Activated CD4-positive, alpha-beta T cell treated with anti-CD3 and anti-CD28 coated beads, Interleukin-2, Interleukin-4, amounts not matched to agents 100 ng/mL and 50 ng/mL, durations not matched to agents 16 hours and 8 hours (primary cell): ENCODE measurements around the gene MADCAM1.

Source experiments
- DNase-seq: peaks from one replicate; pipeline ENCODE4 v3.0.0-alpha.2; 2020; ENCODE audit warnings: low spot score

The MADCAM1 gene

DNA sequence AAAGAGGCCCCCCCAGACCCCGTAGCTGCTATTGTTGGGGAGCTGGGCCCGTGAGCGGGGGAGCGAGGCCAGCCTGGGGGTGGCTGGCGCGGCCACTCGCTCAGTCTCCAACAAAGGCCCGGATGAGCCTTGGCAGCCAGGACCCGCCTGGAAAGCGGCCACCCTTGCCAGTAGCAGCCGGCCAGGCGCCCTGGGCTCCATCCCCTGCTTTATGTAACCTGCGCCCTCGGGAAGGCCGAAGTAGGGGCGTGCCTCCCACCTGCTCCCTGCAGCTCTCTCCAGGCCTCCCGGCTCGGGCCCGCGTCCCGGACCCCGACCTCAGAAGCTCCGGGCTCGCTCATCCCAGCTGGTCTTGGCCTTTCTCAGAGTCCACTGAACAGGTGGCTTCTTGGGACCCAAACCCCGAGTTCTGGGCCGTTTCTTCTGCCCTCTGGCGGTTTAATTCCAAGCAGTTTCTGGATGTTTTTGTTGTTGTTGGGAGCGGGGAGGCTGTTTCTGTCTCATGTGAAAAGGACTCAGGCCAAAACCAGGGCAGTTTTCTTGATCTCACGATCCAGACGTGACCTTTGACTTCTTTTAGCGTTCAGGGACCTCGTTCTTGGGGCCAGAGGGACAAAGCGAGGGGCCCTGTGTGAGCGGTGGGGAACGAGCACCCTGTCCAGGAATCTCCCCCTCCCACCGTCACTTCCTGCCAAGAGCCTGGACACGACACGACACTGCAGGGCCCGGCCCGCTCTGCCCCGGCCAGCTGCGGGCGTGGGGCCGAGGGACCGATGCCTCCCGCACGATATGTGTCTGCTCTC lies 36.5 kb downstream of the MADCAM1 start:
- peak; percentile 49 for DNase-seq

GRCh38 chr19:533364-534058 lies 37.2 kb downstream of the MADCAM1 start:
- no peak for DNase-seq

DNA sequence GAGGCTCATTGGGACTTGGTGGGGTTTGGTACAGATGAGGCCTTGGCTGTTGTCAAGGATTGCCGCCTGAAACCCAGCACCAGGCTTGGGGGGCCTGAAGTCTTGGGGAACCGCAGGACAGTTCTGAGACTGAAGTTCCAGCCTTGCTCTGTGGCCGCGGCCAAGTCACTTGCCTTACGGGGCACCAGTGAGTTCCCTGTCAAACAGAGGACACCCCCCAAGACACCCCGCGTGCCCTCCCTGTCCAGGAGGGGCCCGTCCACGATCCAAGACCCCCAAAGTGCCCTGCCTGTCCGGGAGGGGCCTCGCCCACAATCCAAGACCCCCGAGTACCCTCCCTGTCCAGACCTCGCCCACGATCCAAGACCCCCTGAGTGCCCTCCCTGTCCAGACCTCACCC lies 37.8 kb downstream of the MADCAM1 start:
- no peak for DNase-seq

GRCh38 chr19:535017-535835 lies 38.9 kb downstream of the MADCAM1 start:
- DNase-seq: no peak

GRCh38 chr19:536031-536880 lies 40.0 kb downstream of the MADCAM1 start:
- DNase-seq: no peak

- no peak for DNase-seq
These were observed 40.7 kb downstream of the MADCAM1 start for GRCh38 chr19:536881-537404.

DNA sequence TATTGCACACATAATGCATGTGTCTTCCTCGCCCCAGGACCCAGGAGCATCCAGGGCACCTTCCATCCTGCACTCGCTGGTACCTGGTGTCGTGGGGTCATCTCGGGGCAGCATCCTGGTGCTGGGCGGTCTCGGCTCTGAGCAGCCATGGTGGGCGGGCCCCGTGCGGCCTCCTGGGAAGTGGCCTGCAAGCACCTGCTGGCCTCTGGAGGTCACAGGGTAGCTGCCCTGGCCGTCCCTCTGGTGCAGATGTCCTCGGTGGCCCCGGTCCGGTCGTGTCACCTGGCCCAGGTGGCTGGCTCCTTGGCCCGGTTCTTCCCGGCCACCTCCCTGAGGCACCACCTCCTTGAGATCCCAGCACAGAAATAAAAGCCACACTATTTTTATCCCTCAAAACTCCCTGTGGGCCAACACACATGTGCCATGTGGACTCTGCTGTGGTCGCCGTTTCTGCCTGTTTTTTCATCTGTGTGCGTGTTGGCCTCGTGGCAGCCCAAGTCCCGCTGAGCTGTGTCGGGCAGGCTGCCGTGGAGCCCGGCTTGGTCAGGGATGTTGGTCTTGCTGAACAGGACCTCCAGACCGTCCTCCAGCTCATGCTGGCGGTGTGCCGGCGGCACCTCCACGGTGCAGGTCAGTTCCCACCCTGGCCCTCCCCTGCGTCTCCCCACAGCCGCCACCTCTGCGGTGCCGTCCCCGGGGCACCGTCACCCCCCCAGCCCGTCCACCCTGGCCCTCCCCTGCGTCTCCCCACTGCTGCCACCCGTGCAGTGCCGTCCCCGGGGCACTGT lies 42.5 kb downstream of the MADCAM1 start:
- no peak for DNase-seq

DNA sequence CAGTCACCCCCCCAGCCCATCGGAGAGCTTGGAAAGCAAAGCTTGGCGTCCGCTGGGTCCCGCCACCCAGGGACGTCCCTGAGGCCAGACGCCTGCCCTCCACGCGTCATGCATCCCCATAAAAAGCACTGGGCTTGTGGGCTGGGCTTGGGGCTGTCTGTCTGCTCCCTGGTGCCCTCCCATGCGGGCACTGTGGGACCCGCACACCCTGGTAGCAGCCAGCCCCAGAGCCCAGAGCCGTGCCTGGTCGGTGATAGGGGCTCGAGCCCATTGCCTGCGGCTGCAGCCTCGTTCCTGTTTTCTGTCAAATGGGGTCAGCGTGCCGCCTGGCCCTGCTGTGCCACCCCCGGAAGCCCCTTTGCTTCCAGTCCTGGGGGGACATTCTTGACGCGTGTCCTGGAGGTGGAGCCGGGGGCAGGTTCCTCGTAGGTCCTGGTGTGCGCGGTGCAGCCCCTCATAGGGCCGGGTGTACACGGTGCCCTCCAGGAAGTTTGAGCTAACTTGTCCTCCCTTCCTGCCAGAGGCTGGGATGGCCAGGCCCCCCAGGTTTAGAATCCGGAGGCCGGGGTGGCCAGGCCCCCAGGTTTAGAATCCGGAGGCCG lies 43.2 kb downstream of the MADCAM1 start:
- no peak for DNase-seq

DNA sequence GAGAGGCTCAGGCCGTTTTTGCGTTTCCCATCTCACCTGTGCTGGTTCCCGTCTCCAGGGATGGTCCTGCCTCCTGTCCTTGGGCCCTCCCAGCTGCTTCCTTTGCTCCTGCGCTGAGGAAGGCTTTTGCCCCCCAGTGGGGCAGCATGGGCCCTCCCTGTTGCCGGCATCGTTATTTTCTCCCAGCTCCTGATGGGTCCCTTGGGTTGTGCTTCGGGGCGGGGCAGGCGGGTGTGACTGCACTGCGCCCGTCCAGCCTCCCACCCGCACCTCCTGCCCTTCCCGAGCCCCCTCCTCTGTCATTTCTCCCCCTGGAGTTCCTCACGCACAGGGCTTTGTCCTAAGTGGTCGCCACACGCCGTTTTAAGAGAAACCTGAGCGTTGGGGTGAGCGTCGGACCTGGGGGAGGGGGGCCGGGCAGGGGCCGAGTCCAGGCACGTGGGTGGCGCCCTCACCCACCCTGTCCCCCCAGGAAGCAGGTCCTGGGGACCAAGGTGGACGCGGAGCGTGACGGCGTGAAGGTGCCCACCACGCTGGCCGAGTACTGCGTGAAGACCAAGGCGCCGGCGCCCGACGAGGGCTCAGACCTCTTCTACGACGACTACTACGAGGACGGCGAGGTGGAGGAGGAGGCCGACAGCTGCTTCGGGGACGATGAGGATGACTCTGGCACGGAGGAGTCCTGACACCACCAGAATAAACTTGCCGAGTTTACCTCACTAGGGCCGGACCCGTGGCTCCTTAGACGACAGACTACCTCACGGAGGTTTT lies 44.8 kb downstream of the MADCAM1 start:
- no peak for DNase-seq

- no peak for DNase-seq
These were observed 45.4 kb downstream of the MADCAM1 start for GRCh38 chr19:541699-542098.

DNA sequence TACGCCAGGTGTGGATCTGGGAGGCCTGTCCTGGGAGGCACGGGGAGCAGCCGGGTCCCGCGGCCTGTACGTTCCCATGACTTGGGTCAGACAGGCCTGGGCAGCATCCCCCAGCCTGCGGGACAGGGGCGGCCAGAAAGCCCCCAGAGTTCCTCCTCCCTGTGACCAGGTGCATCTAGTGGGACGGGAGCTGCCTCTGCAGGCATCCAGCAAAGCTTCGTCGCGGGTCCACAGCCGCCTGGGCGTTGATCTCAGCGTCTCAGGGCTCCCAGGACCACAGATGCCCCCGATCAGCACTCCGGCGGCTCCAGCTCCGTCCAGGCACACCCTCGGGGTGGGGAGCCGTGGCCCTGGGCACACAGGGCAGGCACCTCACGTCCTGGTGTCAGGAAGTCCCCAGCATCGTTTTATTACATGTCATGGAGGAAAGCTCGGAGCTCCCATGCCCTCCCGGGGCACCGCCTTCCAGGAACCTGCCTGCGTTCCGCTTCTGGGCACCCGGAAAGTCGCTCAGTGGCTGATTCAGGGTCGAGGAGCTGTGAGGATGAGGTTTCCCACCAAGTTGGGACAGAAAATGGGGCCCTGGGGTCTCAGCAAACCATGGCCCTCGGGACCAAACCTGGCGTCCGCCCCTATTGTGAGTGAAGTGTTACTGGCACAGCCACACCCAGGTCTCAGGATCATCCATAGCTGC lies 46.0 kb downstream of the MADCAM1 start:
- no peak for DNase-seq

DNA sequence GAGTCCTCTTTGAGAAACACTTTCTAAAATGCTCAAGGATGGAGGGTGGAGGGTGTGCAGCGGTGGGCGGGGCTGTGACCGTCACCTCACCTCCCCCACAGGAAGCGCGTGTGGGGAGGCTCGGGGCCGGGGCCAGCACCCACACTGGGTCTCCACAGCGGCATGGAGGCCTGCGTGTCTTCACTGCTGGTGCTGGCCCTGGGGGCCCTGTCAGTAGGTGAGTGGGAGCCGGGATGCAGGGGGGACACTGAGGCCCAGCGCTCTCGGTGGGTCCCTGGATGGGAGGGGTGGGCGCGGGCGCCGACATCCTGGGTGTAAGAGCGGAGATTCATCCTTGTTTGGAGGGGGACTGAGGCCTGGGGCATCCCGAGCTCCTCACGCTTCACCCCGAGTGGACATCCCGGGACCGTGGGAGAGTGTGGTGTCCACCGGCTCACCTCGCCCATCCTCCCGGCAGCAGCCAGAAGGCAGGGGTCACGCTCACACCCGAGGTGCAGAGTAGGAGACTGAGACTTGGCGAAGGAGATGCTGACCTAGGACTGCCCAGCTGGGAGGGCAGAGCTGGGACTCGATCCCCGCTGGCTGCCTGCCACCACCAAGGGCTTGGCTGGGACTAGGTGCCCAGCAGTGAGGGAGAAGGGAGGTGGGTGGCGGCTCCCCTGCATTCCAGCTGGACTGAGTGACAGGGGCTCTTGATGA lies 47.8 kb downstream of the MADCAM1 start, which contains the start of gene GZMM:
GZMM (plus strand) TSS at position 144 of the 699 bp plus-strand sequence; CDS start at position 163, 19 bp downstream.
- peak; percentile 57 for DNase-seq

- DNase-seq: no peak
These were observed 50.8 kb downstream of the MADCAM1 start for GRCh38 chr19:547117-547516.

DNA sequence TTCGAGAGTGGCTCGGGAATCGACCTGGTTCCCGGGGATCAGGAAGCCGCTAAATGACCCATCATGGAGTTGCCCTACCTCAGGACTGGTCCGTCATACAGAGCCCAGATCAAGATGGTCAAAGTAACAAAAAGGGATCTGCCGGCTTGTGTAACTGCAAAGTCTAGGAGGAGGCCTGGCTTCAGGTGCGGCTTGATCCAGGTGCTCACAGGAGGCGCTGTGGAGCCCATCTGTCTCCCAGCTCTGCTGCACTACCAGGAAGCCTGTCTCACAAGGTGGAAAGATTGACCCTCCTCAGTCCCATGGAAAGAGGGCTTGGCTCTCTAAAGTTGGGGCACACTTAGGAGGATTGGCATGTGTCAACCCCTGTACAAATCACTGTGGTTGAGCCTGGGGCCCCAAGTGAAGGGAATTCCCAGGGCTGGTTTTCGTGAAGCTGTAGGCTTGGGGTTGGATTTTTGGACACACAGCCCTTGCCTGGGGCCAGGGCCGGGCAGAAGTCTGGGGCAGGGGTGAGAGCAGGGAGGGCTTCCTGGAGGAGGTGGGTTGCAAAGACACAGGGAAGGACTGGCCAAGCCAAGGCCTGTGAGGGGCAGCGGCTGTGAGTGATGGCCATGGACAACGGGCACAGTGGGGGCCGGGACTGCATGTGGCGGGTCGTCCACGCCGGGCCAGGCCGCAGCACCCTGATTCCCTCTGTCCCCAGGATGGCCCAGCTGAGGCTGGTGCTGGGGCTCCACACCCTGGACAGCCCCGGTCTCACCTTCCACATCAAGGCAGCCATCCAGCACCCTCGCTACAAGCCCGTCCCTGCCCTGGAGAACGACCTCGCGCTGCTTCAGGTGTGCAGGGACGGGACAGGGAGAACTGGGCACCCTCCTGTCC lies 51.8 kb downstream of the MADCAM1 start:
- DNase-seq: no peak

DNA sequence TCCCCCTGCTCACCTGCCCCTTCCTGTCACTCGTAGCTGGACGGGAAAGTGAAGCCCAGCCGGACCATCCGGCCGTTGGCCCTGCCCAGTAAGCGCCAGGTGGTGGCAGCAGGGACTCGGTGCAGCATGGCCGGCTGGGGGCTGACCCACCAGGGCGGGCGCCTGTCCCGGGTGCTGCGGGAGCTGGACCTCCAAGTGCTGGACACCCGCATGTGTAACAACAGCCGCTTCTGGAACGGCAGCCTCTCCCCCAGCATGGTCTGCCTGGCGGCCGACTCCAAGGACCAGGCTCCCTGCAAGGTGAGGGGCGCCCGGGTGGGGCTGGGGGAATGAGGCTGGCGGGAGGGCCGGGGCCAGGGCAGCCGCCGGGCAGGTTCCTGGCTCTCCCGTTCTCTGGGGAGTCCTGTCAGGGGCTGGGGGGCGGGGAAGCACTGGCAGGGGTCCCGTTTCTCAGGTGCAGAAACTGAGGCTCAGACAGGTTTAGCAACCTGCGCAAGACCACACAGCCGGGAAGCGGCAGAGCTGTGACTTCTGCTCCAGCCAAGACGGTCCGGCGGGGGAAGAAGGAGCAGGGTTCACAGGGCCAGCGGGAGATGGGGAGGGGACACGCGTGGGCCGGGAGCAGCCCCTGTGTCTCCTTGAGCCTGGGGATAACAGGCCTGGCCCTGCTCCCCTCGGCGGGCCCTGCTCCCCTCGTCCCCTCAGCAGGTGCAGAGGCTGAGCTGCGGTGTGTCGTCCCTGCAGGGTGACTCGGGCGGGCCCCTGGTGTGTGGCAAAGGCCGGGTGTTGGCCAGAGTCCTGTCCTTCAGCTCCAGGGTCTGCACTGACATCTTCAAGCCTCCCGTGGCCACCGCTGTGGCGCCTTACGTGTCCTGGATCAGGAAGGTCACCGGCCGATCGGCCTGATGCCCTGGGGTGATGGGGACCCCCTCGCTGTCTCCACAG lies 52.9 kb downstream of the MADCAM1 start:
- DNase-seq: no peak

DNA sequence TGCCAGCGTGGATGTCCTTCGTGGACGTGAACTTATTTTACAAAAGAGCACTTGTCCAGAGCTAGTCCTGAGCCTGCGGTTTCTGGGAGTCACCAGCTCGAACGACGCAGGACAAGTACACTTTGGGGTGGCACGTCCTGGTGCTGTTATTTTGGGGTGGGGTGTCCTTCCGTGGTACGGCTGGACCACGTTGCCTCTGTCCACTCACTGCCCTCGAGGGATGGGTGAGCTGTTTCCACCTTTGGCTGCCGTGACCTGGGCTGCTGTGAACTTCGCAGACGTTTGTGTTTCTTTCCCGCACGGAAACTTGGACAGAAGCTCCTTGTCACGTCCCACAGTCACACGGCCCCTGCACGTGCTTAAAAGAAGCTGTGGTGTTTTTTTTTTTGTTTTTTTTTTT lies 58.5 kb downstream of the MADCAM1 start:
- no peak for DNase-seq
